EL (cell line): ENCODE data around the gene RPLP2.
A peak's percentile ranks its signal among the peaks of the same experiment; 100 is the strongest.

ENCODE experiments used
- DNase-seq: peaks from one replicate; pipeline ENCODE4 v3.0.0-alpha.2; 2016

RPLP2 gene

DNA sequence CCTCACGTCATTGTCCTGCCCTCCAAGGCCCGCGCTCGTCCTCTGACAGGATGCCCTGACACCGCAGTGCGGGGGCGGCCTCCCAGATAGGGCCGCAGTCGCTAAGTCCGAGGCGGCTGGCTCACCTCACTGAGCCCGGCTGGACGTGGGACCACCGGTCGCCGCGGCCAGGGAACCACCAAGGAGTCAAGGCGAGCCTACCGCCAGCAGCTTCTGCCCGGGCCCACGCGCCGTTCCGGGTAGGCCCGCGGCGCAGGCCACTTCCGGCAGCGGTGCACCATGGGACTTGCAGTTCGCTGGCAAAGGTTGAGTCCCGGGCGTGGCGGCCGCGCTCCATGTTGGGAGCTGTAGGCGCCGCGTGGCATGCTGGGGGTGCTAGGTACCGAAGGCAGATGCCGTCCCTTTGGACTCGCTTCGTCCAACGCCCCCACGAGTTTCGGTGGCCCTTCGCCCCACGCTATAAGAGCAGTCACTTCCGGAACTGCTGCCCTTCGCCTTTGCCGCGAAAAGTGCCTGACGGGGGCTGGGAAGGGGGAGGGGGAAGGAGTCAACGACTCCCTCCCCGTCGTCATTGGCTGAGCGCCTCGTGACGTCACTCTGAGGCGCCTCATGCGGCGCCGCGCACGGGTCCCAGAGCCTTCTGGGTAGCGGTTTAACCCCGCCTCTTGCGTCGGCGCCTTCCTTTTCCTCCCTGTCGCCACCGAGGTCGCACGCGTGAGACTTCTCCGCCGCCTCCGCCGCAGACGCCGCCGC lies at the start of gene RPLP2:
Gene RPLP2, plus strand, starts transcription at position 681 of the 753 bp plus-strand sequence. CDS start 268 bp downstream, outside the sequence.
- peak; percentile 97 for DNase-seq

DNA sequence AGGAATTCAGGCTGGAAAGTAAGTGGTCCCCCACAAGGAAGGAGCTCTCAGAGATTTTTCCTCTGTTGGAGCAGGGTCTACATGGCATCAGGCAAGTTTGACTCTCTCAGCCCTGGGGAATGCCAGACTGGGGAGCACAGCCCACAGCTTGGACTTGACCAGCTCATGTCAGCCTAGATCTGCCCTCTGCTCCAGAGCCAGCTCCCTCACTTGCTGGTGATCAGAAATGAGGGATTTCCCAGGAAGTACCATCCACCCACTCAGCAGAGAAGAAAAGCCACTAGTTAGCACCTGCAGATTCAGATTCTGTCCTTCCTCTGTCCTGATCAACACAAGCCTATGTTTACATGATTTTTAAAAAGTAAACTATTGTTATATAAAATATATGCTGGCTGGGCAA lies 49.5 kb upstream of the RPLP2 start:
- no peak for DNase-seq

DNA sequence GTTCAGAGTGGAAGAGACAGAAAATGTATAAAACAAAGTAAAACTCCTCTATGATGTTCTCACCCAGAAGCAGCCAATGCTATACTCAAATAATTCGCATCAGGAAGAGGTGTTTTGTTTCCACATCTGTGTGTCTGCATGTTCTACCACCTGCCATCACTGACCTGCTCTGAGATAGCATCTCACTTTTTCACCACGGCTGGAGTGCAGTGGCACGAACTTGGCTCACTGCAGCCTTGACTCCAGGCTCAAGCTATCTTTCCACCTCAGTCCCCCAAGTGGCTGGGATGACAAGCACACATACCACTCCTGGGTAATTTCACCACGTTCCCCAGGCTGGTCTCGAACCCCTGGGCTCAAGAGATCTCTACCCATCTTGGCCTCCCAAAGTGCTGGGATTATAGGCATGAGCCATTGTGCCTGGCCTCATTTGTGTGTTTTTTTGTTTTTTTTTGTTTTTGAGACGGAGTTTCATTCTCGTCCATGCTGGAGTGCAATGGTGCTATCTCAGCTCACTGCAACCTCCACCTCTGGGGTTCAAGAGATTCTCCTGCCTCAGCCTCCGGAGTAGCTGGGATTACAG lies 48.1 kb upstream of the RPLP2 start:
- no peak for DNase-seq

DNA sequence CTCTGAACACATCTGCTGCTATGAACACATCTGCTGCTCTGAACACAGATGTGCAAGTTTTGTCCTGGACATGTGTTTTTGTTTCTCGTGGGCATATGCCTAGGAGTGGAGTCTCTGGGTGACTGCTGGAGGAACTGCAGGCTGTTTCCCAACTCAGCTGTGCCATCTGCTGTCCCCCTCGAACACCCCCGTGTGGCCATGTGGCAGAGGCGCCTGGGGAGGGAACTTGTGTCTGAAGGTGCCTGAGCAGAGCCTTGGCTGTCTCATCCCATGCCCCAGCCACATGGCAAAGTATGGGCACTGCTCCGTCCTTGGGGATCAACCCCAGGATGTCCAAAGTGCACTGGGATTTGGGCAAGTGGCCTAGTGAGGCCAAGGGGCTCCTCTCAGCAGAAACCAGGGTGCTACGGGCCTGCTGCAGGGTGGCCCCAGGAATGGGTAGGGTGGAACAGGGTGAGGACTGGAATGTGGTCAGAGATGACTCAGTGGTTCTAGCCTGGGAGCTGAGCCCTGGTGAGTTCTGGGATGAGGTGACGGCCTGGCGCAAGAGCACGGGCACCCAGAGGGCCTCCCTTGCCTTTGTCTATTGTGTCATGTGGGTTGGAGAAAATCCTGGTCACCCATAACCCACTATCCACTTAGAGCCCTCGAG lies 47.2 kb upstream of the RPLP2 start:
- peak; percentile 96 for DNase-seq

DNA sequence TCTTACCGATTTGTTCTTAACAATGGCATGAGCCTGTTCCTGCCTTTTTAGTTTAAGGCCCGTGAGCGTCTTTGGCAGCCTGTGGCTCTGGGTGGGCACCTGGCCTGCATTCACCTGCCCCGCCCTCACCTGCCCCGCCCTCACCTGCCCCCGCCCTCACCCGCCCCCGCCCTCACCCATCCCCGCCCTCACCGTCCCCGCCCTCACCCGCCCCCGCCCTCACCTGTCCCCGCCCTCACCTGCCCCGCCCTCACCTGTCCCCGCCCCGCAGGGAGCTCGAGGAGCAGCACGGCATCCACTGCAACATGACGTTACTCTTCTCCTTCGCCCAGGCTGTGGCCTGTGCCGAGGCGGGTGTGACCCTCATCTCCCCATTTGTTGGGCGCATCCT lies 46.7 kb upstream of the RPLP2 start:
- no peak for DNase-seq

DNA sequence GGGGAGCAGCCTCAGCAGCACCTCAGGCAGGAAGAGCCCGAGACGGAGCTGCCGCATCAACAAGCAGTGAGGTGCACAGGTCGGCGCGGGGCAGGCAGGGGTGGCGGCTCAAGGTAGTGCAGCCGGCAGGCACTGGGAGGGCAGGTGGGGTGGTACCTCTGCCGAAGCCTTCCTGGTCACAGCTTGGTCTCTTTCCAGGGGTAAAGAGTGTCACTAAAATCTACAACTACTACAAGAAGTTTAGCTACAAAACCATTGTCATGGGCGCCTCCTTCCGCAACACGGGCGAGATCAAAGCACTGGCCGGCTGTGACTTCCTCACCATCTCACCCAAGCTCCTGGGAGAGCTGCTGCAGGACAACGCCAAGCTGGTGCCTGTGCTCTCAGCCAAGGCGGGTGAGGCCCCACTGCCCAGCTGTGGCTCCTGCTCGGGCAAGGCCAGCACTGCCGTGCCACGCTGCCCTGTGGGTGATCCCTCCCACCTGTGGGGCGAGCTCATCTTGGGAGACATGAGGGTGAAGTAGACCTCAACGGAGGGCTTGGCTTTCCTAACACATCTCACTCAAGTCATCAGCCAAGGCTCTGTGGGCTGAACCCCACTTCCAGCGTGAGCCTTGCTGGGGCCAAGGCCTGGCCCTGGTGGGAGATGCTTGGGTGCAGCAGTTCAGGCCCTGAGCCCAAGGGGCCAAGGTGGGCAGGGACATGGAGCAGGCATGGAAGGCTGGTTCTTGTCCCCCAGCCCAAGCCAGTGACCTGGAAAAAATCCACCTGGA lies 46.0 kb upstream of the RPLP2 start:
- DNase-seq = no peak

DNA sequence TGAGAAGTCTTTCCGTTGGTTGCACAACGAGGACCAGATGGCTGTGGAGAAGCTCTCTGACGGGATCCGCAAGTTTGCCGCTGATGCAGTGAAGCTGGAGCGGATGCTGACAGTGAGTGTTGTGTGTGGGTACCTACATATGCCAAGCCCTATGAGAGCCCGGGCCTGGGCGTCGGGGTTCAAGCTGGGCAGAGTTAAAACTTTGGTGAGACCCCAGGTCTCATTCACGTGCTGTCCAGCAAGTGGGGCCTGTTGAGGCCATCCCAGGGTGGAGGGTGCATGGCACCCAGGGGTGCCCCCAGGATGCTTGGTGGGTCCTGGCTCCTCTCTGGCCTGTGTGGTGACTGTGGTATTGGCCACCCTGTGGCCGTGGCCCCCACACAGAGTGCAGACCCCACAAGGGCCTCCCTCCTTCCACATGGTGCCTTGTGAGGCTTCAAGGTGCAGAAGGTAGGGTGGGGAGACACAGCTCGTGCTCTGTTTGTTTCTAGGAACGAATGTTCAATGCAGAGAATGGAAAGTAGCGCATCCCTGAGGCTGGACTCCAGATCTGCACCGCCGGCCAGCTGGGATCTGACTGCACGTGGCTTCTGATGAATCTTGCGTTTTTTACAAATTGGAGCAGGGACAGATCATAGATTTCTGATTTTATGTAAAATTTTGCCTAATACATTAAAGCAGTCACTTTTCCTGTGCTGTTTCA lies 45.3 kb upstream of the RPLP2 start:
- no peak for DNase-seq

DNA sequence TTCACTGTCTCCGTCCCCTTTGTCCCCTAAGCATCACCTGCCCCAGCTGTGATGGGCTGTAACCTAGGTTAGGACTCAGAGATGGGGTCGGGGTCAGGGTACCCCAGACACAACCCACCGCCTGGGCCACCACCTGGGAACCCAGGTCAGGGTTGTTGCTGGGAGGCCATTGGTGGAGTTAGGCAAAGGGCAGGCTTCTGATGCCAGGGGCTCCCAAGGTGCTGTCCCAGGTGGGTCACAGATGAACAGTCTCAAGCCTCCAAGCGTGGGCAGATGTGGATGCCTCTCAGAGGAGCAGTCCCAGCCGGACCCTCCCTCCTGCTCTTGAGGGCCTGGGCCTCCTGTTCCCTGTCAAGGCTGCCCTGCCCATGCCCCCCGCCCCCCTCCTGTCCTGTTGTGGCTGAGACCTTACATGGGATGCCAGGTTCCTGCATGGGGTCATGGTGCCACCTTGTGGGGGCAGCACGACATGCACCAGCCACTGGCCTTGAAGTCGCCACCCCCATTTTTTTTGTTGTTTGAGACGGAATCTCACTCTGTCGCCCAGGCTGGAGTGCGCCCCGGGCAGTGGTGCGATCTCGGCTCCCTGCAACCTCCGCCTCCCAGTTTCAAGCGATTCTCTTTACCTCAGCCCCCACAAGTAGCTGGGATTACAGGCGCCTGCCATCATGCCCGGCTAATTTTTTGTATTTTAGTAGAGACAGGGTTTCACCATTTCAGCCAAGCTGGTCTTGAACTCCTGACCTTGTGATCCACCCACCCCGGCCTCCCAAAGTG lies 44.6 kb upstream of the RPLP2 start:
- DNase-seq = peak; percentile 52

DNA sequence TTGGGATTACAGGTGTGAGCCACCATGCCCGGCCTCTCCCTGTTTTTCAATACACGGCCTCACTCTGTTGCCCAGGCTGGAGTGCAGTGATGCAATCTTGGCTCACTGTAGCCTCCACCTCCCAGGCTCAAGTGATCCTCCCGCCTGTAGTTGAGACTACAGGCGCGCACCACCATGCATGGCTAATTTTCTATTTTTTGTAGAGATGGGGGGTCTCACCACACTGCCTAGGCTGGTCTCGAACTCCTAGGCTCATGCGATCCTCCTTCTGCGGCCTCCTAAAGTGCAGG lies 44.0 kb upstream of the RPLP2 start:
- DNase-seq = no peak

DNA sequence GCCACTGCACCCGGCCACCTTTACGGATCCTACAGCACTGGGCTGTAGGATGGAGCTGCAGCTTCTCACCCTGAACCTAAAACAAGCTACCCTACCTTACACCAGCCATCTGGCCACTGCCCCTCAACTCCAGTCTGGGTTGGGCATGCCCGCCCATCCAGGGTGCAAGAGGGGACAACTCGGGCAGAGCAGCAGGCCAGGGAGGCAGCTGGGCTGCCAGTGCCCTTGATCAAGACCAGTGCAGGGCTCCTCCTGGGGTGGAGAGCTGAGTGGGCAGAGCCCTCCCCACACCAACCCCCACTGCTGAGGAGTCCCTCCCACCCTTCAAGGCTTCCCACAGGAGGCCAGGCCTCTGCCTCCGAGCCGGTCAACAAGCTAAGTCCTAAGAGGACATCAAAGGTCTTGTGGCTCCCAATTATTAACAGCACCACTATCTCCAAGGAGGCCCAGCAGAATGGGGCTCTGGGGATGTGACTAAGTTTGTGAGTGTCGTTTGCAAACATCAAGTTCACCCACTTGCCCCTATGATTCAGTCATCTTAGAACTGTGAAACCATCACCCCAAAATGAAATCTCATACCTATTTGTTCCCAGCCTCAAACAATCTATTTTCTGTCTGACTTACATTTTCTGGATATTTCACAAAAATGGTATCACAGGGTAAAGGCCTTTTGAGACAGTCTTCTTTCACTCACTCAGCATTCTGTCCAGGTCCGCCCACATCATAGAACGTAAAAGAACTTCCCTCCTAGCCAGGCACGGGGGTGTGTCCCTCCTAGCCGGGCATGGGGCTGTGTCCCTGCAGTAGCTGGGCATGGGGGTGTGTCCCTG lies 43.4 kb upstream of the RPLP2 start:
- no peak for DNase-seq

DNA sequence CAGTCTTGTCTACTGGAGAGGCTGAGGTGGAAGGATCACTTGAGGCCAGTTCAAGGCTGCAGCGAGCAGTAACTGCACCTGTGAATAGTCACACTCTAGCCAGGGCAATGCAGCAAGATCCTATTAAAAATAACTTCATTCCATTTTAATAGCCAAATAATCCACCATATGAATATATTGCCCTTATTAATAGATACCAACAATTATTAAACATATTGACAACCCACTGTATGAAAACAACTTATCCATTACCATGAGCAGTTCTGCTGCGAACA lies 42.9 kb upstream of the RPLP2 start:
- no peak for DNase-seq

DNA sequence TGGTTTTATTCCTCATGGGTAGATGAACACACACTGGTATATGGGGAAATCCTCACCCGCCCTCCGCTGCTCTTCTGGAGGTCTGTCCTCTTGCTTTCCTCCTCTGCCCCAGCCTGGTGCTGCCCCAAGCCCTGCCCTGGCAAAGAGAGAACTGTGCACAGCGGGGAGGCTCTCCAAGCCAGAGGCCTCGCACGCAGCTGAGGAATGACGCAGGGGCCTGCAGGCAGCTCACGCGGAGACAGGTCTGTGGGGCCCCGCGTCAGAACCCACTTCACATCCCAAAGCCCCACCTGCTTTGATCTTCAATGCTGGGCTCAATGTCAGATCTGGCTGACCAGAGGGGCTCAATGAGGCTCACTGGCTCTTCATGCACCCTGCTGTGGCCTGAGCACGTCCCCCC lies 42.5 kb upstream of the RPLP2 start:
- no peak for DNase-seq

DNA sequence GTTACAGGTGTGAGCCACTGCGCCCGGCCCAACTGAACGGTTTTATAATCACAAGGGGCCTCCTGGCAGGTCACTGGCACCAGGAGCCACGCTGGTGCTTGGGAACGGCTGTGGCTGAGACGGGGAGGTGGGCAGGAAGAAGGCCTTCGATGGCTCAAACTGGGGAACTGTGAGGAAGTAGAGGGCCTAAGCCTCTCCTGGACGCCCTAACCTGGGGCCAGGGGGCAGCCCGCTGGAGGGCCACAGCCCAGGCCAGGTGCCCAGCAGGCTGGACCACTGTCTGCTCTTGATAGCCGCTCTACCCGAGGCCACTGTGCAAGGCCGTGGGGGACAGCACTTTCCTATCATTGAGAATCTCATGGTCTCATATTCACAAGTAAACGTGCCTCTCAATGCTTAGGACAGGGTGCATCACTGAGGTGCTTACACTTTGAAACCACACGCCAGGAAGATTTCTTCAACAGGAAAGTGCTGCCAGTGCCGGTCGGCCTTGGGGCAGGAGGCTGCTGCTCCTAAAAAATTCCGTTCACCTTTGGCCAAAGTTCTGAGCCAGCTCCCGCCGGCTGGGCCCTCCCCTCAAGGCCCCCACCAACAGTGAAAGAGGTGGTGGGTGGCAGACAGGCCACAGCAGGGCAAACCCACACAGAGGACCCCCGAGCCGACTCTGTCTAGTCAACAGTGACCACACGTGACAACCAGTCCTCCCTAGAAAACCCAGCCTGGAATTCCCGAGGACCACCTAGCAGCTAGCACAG lies 39.7 kb upstream of the RPLP2 start:
- DNase-seq = no peak

DNA sequence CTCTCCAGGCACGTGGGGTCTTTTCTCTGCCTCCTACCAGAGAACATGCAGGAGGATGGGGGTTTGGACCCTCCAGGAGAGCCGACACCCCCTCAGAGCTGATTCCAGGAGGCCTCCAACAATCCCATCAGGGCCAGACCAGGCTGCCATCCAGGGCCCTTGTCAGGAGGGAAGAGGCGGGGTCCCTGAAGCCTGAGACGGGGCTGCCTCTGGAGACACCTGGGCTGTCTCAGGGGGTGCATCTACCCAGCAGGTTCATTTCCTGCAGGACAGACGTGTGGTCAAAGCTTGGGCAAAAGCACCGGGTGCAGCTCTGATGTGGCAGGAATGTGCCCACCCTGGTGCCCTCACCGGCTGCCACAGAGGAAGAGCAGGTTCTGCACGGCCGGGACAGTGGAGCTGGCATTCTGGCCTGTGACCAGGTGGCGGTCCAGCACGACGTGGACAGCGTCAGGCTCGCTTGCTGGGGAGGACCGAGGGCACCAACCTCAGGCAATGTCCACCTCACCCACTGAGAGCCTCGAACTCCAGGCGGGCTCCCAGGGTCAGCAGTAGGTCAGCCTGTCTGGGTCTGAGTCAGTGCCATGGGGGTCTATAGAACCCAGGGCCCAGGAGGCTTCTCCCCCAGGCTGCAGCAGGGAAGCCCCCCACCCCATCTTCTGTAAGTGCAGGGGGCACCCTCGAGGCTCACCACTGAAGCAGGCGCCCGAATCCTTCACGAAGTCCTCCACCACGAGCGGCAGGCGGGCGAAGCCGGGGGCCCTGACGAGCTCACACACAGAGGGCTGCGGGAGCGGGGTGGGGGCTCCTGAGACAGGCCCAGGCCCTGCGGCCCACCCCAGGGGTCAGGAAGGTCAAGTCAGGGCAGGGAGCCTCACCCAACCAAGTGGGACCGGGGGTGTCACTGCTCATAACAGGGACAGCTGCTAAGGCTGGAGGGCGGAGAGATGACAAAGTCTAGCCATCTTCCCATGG lies 38.8 kb upstream of the RPLP2 start:
- DNase-seq = no peak

DNA sequence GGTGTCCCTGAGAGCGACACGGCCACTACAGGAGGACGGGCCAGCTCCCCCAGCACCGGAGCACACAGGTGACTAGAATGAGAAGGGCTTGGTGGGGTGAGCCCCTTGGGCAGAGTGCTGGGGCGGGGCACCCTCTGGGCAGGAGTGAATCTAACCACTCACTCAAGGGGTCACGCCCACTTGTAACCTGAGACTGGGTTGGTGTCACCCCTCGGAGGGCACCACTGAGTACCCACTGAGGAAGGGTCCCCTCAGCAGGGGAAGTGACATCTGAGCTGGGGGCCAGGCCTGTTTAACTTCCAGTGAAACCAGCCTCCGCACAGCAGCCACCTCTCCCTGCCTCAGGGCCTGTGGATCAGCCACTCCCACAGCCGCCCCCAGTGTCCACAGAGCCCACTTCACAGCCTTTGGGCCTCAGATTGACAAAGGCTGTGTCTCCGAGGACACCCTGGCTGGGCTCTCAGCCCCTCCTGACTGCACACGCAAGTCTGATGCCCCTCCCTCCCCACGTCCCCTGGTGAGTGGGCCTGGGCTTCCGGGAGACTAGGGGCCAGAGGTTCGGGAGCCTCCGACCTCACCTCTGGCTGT lies 38.1 kb upstream of the RPLP2 start:
- no peak for DNase-seq

DNA sequence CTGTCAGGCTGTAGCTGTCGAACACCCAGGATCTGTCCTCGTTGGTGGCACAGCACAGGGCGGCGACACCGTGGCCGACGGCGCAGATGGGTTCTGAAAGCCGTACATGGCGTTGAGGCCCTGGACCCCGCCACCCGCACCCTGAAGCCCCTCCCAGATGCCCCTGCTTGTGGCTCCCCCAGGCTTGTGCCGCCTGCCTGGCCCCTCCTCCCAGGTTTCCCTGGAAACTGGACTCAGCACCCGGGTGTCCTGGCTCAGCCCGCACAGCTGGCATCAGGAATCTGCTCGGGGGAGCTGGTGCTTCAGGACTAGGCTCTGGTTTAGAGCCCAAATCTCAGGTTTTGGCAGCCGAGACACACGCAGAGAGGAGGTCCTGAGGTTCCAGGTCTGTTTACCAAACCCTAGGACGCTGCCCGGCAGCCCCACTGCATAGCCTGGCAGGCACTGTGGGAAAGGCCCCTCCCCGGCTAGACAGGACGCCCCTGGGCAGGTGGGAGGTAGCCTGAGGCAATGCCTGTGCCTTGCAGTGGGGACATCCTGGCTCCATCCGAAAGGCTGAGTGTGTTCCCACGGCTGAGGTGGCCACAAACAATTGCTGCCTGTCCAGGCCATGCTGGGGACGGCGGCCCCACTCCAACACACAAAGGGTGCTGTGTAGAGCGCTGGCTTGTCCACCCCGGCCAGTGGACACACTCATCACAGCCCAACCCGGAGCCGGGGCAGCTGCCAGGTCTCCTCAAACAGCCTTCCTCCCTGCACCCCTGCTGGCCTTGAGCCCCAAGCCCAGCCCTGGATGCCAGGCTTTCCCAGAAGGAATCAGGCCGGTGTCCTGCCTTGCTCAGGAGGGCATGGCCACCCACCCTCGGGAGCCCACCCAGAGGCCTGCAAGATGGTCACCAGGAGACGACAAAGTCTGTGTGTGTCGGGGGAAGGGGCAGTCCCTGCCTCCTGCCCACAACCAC lies 37.1 kb upstream of the RPLP2 start:
- DNase-seq = no peak

DNA sequence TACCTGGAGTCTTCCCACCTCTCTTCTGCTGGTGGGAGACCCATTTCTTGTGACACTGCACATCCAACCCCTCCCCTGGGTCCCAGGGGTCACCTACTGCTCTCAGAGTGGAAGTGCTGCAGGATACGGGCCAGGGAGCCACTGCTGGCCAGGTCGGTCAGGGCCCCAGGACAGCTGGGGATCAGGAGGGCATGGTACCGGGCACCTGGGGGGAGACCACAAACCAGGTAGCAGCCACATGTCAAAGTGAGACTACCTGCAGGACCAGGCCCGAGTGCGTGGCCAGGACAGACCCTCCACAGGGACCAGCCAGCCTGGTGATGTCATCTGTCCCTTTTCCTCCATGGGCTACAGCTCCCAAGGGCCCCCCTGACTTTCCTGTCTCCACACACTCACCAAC lies 36.3 kb upstream of the RPLP2 start:
- no peak for DNase-seq

DNA sequence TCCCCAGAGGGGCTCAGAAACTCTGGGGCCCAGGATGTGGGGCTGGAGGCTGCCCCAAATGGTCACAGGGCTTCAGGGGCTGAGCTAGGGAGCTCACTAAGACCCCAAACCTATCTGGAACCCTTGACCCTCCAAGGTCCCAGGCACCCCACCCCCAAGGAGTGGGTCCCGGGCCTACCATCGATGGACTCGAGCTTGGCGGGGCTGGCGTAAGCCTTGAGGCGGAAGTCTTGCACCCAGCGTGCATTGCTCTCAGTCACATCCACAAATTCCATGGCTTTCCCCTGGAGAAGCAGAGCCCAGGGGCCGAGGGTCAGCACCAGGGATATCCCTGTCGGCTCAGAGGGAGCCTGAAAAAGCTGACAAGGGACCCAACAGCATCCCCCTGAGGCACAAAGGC lies 35.9 kb upstream of the RPLP2 start:
- DNase-seq = no peak
